ENCODE measurements around the gene RBFOX2. TPM values are rescaled to one million over a fixed set of nuclear protein-coding genes. Genes with fewer than 3 reads are reported as not detected.

Gene RBFOX2
- total and polyA plus RNA-seq, 2 of the 13 experiments (the other 11 are each of a cell fraction or from before 2014, with no cell fraction given) = 37.3 to 40.4 TPM

DNA sequence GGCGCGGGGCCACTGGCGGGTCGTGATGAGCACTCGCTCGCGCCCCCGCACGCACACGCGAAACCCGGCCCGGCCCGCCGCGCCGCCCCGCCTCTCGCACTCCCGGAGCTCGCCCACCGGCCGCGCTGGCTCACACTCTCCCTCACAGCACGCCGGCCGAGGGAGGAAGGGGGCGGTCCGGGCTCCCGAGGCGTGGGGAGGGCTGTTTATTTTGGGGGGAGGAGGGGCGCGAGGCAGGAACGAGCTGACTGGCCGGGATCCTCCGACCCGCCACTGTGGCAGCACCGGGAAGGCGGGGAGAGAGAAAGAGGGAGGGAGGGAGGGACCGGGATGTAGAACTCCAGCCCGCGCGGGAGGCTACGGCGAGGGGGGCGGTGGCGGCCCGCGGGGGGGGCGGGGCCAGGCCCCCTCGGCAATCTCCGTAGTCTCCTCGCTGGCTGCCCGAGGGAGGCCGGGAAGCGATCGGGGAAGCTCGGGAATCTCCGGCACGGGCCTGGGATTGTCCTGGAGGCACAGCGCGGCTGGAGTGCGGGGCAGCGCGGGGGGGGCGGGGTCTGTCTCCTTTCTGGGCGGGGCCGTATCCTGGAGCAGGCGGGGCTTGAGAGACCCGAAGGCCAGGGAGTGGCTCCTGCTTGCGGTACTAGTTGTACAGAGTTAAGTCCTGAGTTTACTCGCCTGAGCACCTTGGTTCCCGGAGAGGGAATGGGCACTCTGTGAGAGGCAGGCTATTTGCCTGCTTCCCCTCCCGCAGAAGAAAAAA is at the start of gene RBFOX2 (continued):
- TF ChIP-seq, protein P1, sequence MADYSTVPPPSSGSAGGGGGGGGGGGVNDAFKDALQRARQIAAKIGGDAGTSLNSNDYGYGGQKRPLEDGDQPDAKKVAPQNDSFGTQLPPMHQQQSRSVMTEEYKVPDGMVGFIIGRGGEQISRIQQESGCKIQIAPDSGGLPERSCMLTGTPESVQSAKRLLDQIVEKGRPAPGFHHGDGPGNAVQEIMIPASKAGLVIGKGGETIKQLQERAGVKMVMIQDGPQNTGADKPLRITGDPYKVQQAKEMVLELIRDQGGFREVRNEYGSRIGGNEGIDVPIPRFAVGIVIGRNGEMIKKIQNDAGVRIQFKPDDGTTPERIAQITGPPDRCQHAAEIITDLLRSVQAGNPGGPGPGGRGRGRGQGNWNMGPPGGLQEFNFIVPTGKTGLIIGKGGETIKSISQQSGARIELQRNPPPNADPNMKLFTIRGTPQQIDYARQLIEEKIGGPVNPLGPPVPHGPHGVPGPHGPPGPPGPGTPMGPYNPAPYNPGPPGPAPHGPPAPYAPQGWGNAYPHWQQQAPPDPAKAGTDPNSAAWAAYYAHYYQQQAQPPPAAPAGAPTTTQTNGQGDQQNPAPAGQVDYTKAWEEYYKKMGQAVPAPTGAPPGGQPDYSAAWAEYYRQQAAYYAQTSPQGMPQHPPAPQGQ (CRISPR knock-in tag; IDR thresholded peaks at IDR 0.05; ENCODE audit: borderline replicate concordance) = no peak
- TF ChIP-seq, protein P2, sequence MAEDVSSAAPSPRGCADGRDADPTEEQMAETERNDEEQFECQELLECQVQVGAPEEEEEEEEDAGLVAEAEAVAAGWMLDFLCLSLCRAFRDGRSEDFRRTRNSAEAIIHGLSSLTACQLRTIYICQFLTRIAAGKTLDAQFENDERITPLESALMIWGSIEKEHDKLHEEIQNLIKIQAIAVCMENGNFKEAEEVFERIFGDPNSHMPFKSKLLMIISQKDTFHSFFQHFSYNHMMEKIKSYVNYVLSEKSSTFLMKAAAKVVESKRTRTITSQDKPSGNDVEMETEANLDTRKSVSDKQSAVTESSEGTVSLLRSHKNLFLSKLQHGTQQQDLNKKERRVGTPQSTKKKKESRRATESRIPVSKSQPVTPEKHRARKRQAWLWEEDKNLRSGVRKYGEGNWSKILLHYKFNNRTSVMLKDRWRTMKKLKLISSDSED (CRISPR knock-in tag; IDR thresholded peaks at IDR 0.05) = no peak
- TF ChIP-seq ZNF430 (CRISPR knock-in tag; IDR thresholded peaks at IDR 0.05) = no peak
- TF ChIP-seq ZNF501 (CRISPR knock-in tag; IDR thresholded peaks at IDR 0.05) = peak; percentile 47; the same call in 1 of the 2 replicates
- TF ChIP-seq, protein P3, sequence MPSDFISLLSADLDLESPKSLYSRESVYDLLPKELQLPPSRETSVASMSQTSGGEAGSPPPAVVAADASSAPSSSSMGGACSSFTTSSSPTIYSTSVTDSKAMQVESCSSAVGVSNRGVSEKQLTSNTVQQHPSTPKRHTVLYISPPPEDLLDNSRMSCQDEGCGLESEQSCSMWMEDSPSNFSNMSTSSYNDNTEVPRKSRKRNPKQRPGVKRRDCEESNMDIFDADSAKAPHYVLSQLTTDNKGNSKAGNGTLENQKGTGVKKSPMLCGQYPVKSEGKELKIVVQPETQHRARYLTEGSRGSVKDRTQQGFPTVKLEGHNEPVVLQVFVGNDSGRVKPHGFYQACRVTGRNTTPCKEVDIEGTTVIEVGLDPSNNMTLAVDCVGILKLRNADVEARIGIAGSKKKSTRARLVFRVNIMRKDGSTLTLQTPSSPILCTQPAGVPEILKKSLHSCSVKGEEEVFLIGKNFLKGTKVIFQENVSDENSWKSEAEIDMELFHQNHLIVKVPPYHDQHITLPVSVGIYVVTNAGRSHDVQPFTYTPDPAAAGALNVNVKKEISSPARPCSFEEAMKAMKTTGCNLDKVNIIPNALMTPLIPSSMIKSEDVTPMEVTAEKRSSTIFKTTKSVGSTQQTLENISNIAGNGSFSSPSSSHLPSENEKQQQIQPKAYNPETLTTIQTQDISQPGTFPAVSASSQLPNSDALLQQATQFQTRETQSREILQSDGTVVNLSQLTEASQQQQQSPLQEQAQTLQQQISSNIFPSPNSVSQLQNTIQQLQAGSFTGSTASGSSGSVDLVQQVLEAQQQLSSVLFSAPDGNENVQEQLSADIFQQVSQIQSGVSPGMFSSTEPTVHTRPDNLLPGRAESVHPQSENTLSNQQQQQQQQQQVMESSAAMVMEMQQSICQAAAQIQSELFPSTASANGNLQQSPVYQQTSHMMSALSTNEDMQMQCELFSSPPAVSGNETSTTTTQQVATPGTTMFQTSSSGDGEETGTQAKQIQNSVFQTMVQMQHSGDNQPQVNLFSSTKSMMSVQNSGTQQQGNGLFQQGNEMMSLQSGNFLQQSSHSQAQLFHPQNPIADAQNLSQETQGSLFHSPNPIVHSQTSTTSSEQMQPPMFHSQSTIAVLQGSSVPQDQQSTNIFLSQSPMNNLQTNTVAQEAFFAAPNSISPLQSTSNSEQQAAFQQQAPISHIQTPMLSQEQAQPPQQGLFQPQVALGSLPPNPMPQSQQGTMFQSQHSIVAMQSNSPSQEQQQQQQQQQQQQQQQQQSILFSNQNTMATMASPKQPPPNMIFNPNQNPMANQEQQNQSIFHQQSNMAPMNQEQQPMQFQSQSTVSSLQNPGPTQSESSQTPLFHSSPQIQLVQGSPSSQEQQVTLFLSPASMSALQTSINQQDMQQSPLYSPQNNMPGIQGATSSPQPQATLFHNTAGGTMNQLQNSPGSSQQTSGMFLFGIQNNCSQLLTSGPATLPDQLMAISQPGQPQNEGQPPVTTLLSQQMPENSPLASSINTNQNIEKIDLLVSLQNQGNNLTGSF (CRISPR knock-in tag; IDR thresholded peaks at IDR 0.05) = no peak
- TF ChIP-seq NFKB2 (CRISPR knock-in tag; IDR thresholded peaks at IDR 0.05; ENCODE audit: borderline replicate concordance) = no peak
- TF ChIP-seq WIZ (CRISPR knock-in tag; IDR thresholded peaks at IDR 0.05) = no peak
- no peak for TF ChIP-seq ZFP36 (IDR thresholded peaks at IDR 0.05; ENCODE audit: borderline replicate concordance, low read depth, low read length, partially characterized antibody)
- TF ChIP-seq ZNF451 (CRISPR knock-in tag; IDR thresholded peaks at IDR 0.05) = no peak
- TF ChIP-seq NFE2L2 (IDR thresholded peaks at IDR 0.05; ENCODE audit: low read length) = no peak
- peak; percentile 49; the same call in 1 of the 2 replicates for TF ChIP-seq ETV5 (CRISPR knock-in tag; IDR thresholded peaks at IDR 0.05; ENCODE audit: borderline replicate concordance)
- TF ChIP-seq HES4 (CRISPR knock-in tag; IDR thresholded peaks at IDR 0.05; ENCODE audit: borderline replicate concordance) = no peak
- no peak for TF ChIP-seq TAF15 (IDR thresholded peaks at IDR 0.05; ENCODE audit: low read depth, low read length, poor library complexity, severe bottlenecking)
- no peak for TF ChIP-seq ZNF569 (CRISPR knock-in tag; IDR thresholded peaks at IDR 0.05; ENCODE audit: borderline replicate concordance)
- peak; percentile 15; the same call in 1 of the 2 replicates for TF ChIP-seq ZNF629 (CRISPR knock-in tag; conservative IDR thresholded peaks at IDR 0.05)
- TF ChIP-seq MIXL1 (CRISPR knock-in tag; IDR thresholded peaks at IDR 0.05) = no peak
- TF ChIP-seq ZNF530 (CRISPR knock-in tag; IDR thresholded peaks at IDR 0.05; ENCODE audit: low read depth) = no peak
- no peak; the same call in 1 of the 2 replicates for TF ChIP-seq BHLHE40 (IDR thresholded peaks at IDR 0.05; ENCODE audit: low read length)
- no peak for TF ChIP-seq RORA (CRISPR knock-in tag; IDR thresholded peaks at IDR 0.05)
- 0 out of 2 replicates have a peak, but pooled peaks have one; percentile 13 for TF ChIP-seq KDM5A (IDR thresholded peaks at IDR 0.05; ENCODE audit: borderline replicate concordance, low read length)
- no peak for TF ChIP-seq ATF7 (IDR thresholded peaks at IDR 0.05)
- TF ChIP-seq ATF7 (CRISPR knock-in tag; IDR thresholded peaks at IDR 0.05) = no peak
- TF ChIP-seq NFRKB (IDR thresholded peaks at IDR 0.05) = no peak
